Measurements from ENCODE around the gene OGT.
A peak's percentile ranks its signal among the peaks of the same experiment; 100 is the strongest.
"Not testable (repeated sequence)": the region's sequence is repeated elsewhere in the genome, so short reads cannot be mapped to it uniquely, and the experiment has no call there.

OGT gene

DNA sequence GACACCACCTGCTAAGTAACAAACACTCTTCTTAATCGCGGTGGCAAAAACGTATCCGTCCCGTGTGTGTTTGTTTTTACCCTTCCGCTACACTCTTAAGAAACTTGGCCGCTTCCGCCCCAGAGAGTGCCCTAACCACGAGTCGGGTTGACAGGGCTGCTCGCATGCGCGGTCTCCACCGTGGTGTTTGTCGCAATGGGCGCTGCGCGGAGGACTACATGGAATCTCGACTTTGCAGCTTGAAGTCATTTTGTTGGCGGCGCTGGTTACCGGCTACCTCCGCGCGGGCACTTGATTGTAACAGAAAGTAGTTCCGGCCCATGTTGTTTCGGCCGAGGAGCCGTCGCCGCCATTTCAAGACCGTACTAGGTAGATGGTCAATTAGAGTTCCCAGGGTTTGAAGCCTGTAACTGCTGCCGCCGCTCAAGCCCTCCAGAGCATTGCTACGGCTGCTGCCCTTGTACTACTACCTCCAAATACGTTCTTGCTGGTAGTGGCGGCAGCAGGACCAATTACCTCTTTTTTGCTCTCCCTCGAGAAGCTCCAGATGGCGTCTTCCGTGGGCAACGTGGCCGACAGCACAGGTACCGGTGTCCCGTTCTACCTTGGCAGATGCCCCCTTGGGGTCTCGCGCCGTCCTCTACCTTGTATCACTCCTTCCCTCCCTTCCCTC is at the start of gene OGT:
TSS of gene OGT (plus strand) at position 352 of the 673 bp plus-strand sequence. CDS start at position 548, 196 bp downstream.
- DNase-seq, result peak; percentile 95

DNA sequence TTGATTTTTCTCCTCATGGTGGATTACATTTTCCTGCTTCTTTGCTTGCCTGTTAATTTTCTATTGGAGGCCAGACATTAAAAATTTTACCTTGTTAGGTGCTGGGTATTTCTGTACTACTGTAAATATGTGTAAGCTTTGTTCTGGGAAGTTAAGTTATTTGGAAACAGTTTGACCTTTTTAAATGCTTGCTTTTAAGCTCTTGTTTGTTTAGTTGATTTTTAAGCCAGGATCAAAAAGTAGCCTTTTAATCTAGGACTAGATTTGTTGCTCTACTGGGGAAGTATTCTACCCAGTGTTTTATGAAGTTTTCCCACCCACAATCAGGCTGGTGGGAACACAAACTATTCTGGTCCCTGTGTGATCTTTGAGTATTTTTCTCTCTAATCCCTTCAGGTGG is 45.1 kb upstream of the OGT start:
- no peak for DNase-seq

GRCh38 chrX:71489540-71489939 is 43.4 kb upstream of the OGT start:
- no peak for DNase-seq

GRCh38 chrX:71492231-71493065 is 40.5 kb upstream of the OGT start:
- DNase-seq, result peak; percentile 44

GRCh38 chrX:71493111-71493613 is 39.7 kb upstream of the OGT start:
- no peak for DNase-seq

GRCh38 chrX:71495979-71496378 is 36.9 kb upstream of the OGT start:
- not testable (repeated sequence) for DNase-seq

DNA sequence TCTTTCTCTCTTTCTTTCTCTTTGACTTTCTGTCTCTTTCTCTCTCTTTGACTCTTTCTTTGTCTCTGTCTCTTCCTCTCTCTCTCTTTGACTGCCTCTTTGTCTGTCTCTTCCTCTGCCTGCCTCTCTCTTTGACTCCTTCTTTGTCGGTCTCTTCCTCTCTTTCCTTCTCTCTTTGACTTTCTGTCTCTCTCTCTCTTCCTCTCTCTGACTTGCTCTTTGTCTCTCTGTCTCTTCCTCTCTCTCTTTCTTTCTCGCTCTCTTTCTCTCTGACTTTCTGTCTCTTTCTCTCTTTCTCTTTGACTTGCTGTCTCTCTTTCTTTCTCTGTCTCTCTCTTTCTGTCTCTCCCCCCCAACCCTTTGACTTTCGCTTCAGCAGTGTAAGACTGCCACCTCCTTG is 36.4 kb upstream of the OGT start:
- DNase-seq, result no peak

- not testable (repeated sequence) for DNase-seq
Observed at GRCh38 chrX:71502080-71502479, 30.8 kb upstream of the OGT start.

GRCh38 chrX:71504346-71504745 is 28.6 kb upstream of the OGT start:
- DNase-seq, result no peak

DNA sequence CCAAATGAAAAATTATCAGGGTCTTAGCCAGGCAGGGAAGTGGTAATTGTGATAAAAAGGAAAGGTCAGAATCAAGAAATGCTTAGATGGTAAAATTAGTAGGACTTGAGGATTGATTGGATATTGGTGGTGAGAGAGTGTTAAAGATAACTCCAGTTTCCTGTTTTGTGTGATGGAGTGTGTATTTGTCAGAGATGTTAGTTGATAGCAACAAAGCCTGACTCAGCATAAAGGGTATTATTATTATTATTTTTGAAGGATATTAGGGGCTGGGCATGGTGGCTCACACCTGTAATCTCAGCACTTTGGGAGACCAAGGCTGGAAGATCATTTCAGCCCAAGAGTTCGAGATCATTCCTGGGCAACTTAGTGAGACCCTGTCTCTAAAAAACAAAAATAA is 23.6 kb upstream of the OGT start:
- no peak for DNase-seq

DNA sequence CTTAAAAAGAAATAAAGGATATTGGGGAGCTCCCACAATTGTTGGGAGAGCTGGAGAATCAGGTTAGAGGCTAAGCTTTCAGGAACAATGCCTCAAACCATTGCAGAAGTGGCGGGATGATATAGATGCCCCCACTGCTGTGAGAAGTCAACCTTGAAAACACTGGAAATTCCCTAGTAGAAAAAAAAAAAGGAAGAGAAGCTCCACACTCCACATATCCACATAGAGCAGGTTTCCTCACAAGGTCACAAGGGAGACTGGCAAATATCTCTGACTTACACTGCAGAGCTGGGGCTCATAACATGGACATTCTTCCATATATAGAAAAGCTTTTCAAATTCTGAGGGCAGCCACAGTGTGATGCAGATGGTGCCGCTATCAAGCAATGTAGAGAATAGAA is 22.7 kb upstream of the OGT start:
- DNase-seq, result no peak

- DNase-seq, result not testable (repeated sequence)
Observed at GRCh38 chrX:71513731-71514130, 19.2 kb upstream of the OGT start.

DNA sequence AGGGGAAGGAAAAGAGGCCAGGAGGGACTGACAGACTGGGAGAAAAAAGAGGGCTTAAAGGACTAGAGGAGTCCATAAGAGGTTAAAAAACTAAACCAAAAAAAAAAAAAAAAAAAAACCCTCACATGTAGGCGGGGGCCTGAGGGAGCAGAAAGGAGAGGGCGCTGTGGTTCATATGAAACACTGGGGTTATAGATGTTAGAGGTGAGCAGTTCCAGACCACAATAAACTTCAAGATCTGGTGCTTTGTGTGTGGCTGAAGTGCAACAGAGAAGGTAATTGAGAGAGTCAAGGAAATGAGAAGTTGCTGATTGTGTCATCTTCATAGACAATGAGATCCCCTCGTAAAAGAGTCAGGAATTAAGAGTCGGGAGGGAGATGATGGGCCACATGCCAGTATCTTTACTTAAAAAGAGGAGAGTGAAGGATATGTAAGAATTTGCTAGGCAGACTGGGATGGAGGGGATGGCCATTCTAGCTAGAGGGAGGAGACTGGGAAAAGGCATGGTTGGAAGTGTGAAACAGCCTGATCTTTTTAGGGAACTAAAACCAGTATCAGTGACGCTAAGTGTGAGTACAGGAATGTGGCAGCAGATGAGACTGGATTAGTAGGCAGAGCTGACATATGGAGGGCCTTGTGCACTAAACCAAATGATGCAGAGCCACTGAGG is 18.4 kb upstream of the OGT start:
- DNase-seq, result peak; percentile 55

GRCh38 chrX:71515038-71515396 is 17.9 kb upstream of the OGT start:
- DNase-seq, result no peak

DNA sequence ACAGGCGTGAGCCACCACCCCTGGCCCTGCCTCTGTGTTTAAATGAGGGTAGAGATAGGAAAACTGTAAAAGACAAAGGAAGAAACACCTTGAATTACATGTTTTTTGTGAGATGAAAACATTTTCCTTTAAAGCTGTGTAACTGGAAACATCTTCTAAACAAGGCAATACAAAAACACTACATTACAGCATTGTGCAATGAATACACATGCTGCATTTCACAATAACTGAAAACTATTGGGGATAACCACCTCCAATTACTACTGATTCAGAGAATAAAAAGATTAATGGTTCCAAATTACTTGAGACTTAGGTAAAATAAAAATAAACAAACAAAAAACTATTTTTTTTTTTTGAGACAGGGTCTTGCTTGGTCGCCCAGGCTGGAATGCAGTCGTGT is 7.6 kb upstream of the OGT start:
- DNase-seq, result no peak

DNA sequence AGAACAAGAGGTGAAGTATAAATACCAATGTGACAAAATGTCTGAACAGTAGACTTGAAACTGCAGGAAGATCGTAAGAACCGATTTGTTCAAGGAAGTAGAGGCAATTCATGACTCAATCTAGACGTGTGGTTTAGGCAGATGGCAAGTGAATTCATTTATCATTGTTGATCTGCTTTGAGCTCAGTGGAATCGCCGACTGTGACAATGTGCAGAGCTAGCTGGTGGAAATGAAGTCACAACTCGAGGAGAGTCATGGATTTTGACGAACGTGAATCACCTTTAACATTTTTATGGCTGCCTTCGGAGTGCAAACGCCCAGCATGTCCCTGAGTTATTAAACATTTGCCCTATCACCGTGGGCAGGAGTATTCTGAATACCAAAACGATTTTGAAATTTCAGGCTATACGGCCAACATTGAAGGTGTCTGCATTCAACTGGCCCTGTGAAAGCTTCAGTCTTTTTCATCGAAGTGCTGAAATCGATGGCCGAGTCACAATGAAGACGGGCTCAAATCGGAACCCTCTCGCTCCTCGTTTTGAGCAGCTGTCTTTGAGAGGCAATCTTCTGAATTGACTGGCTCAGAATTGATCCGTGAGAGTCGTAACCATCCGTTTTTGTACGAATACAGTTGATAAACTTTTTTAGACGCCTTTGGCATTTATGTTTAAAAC is 689 bp upstream of the OGT start:
- peak; percentile 76 for DNase-seq

DNA sequence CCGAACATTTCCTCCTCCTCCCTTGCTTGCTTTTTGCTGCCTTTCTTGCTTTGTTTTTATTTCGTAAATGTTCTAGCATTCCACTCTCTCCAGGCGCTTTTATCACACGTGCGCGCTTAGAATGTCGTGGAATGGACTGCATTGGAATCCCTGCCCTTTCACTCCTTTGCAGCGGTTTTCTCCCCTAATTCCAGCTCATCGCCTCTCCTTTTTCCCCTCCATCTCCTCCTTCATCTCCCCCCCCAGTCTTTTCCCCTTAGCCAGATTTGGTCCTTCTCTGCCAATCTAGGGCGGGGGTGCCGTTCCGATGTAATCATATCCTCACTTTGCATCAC is 579 bp downstream of the OGT start:
- DNase-seq, result no peak

DNA sequence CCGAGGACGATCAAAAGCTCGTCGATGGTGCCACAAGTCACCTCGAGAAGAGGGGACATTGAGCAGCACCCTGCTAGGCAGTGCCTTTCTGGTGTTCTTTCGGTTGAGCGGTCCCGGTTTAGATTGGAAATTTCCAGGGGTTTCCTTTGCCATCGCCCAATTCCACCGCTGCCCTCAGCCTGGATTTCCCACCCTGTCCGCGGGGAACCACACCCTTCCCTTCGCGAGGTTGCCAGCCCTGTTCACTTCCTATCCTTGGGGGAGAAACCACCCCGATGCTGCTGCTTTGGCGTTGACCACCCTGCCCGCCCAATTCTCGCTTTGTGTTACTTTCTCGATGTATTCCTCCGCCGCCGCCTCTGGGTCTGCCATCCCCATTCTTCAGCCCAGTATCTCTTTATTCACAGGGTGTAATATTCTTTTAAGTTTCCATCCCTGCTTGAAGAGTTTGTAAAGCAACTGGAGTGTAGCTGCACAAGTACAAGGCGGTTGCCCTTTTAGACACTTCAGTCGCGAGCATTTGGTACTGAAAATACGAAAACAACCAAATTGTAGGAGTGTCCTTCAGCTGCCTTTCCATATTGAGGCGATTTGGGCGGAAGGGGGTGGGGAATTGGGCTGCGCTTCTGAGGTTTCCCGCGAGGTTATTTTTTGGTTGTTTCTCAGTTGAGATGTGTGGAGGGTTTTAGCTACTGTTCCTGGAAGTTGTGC is 1.1 kb downstream of the OGT start:
- DNase-seq, result peak; percentile 70

DNA sequence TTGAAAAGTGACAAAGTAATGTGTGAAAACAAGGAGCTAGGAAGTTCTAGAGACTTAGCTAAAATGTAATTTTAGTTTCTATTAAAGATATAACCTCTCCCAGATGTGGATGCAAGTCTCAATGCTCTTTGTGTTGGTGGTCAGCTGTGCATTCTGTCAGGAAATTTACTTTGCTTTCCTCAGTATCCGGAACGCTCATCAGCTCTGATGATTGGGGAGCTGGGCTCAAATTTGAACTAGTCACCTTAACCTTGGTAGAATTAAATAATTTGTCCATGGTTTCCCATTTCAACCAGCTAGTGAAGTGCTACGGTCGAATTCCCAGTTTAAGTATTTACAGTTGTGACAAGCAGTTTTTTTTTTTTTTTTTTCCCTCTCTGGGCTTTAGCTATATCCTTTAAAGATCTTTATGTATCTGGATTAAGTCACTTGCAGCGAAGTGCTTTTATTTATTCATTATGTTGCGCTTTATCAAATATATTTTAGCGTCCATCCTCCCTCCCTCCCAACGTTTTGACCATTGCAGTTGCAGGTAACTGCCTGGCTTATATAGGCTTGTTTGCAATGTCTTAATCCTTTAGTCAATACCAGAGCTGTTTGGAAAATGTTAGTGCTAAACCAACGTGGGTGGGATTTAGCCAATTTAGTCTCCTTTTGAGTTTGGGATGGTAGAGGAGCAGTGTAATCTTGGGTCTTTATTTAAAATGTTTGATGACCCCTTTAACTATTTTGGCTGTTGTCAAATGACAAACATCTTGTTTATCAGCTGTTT is 2.1 kb downstream of the OGT start:
- no peak for DNase-seq

DNA sequence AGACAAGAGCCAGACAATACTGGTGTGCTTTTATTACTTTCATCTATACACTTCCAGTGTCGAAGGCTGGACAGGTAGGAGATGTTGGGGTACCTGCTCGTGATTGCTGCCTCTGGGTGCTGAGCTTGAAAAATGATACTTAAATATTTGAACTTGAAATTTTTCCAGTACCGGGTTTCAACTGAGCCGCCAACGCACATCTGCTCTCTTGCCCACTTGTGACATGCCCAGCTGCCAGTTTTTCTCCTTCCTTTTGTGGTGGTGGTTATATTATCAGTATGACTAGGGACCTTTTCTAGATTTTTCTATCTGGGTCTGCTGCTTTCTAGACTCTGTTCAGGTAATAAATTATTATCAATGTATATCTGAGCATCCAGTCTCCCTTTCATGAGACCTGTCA is 3.4 kb downstream of the OGT start:
- DNase-seq, result no peak

DNA sequence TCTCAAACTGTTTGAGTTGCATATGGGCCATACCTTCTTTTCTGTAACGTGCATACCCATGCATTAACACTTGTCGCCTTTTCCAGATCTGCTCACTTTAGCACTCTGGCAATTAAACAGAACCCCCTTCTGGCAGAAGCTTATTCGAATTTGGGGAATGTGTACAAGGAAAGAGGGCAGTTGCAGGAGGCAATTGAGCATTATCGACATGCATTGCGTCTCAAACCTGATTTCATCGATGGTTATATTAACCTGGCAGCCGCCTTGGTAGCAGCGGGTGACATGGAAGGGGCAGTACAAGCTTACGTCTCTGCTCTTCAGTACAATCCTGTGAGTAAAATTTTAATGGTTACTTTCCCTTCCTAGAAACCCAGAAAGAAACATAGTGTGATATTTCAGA is 4.8 kb downstream of the OGT start:
- no peak for DNase-seq

GRCh38 chrX:71540801-71541200 is 7.9 kb downstream of the OGT start:
- no peak for DNase-seq
